Hippocampal formation (tissue), 2 donors: ENCODE data around the gene OTOGL.
"Not testable (repeated sequence)": the region's sequence is repeated elsewhere in the genome, so short reads cannot be mapped to it uniquely, and the experiment has no call there.

Experiments used
- DNase-seq, 2 donors: peaks; one replicate each; lab custom pipeline; 2025; lab: John Stamatoyannopoulos, UW

Gene OTOGL

GRCh38 chr12:80099259-80099658 is at the start of gene OTOGL:
TSS of gene OTOGL (plus strand) at chr12:80099537. CDS start at chr12:80209432, 109,895 bp downstream.
- no peak for DNase-seq

GRCh38 chr12:80050236-80050635 is 49.1 kb upstream of the OTOGL start:
- no peak for DNase-seq

GRCh38 chr12:80053051-80053790 is 46.1 kb upstream of the OTOGL start:
- DNase-seq, result peak in 1 of 2 donors; percentile 47

GRCh38 chr12:80056232-80056631 is 43.1 kb upstream of the OTOGL start:
- peak in 1 of 2 donors; percentile 46 for DNase-seq

- DNase-seq, result no peak
These were observed 42.5 kb upstream of the OTOGL start for GRCh38 chr12:80056845-80057244.

- no peak for DNase-seq
These were observed 40.8 kb upstream of the OTOGL start for GRCh38 chr12:80058586-80058985.

GRCh38 chr12:80059102-80059501 is 40.2 kb upstream of the OTOGL start:
- DNase-seq, result no peak

- DNase-seq, result no peak
These were observed 39.5 kb upstream of the OTOGL start for GRCh38 chr12:80059875-80060274.

GRCh38 chr12:80064269-80064668 is 35.1 kb upstream of the OTOGL start:
- DNase-seq, result no peak

- no peak for DNase-seq
These were observed 34.4 kb upstream of the OTOGL start for GRCh38 chr12:80064951-80065350.

GRCh38 chr12:80068173-80068572 is 31.2 kb upstream of the OTOGL start:
- no peak for DNase-seq

GRCh38 chr12:80083892-80084614 is 15.3 kb upstream of the OTOGL start:
- not testable (repeated sequence) for DNase-seq

- no peak for DNase-seq
These were observed 13.3 kb upstream of the OTOGL start for GRCh38 chr12:80086025-80086424.

GRCh38 chr12:80087486-80088213 is 11.7 kb upstream of the OTOGL start:
- no peak for DNase-seq

GRCh38 chr12:80100591-80100990 is 1.3 kb downstream of the OTOGL start:
- no peak for DNase-seq

- DNase-seq, result no peak
These were observed 1.8 kb downstream of the OTOGL start for GRCh38 chr12:80101126-80101525.

- DNase-seq, result no peak
These were observed 7.9 kb downstream of the OTOGL start for GRCh38 chr12:80107221-80107620.

GRCh38 chr12:80116735-80117134 is 17.4 kb downstream of the OTOGL start:
- no peak for DNase-seq

- DNase-seq, result no peak
These were observed 19.4 kb downstream of the OTOGL start for GRCh38 chr12:80118565-80119324.

GRCh38 chr12:80120994-80121393 is 21.7 kb downstream of the OTOGL start:
- DNase-seq, result no peak

GRCh38 chr12:80121661-80122060 is 22.3 kb downstream of the OTOGL start:
- no peak for DNase-seq
